ENCODE results near the gene GABRB3. TPM values are rescaled to one million over a fixed set of nuclear protein-coding genes. Genes with fewer than 3 reads are reported as not detected.

The GABRB3 gene
- under 1 TPM in 1 of 2 donors, not detected in 1; 0.07 TPM for total RNA-seq

- peak within 1 kb of the TSS; percentile 51 to 67 for H3K4me3 Mint-ChIP-seq
- H3K27ac Mint-ChIP-seq: no peak within 1 kb of the TSS
- H3K4me1 Mint-ChIP-seq (ENCODE audit: low read depth): no peaks in the 10 kb centered on the region
- H3K36me3 Mint-ChIP-seq (ENCODE audit: insufficient read depth in 2 of 2): peaks cover 1 to 5% of the 10 kb centered on the region in 2 donors
- no peaks in the 10 kb centered on the region for H3K9me3 Mint-ChIP-seq
- ATAC-seq (replicated peaks in 1 of 2) (no peak), DNase-seq (no peak)
- H3K27me3 Mint-ChIP-seq (ENCODE audit: low read depth): peaks cover 34% of the 10 kb centered on the region
Measured at GRCh38 chr15:26772154-26773066, at the start of gene GABRB3. Gene GABRB3, minus strand, starts transcription at chr15:26773066.

- H3K27me3 Mint-ChIP-seq (ENCODE audit: low read depth): no peaks in the 10 kb centered on the region
- no peaks in the 10 kb centered on the region for H3K36me3 Mint-ChIP-seq (ENCODE audit: insufficient read depth in 2 of 2)
- H3K9me3 Mint-ChIP-seq: peaks cover 1 to 8% of the 10 kb centered on the region in 2 donors
- DNase-seq (no peak), ATAC-seq (replicated peaks in 1 of 2) (no peak)
- no peak overlapping the region for H3K4me3 Mint-ChIP-seq
- H3K27ac Mint-ChIP-seq: no peak overlapping the region
- no peaks in the 10 kb centered on the region for H3K4me1 Mint-ChIP-seq (ENCODE audit: low read depth)
Measured at GRCh38 chr15:26807517-26808427, 34.9 kb upstream of the GABRB3 start.

- H3K27ac Mint-ChIP-seq: no peak overlapping the region
- H3K27me3 Mint-ChIP-seq (ENCODE audit: low read depth): no peaks in the 10 kb centered on the region
- peaks cover 0 to 6% of the 10 kb centered on the region in 2 donors for H3K9me3 Mint-ChIP-seq
- H3K4me3 Mint-ChIP-seq: no peak overlapping the region
- no peaks in the 10 kb centered on the region for H3K4me1 Mint-ChIP-seq (ENCODE audit: low read depth)
- H3K36me3 Mint-ChIP-seq (ENCODE audit: insufficient read depth in 2 of 2): no peaks in the 10 kb centered on the region
- DNase-seq (no peak), ATAC-seq (replicated peaks in 1 of 2) (no peak)
Measured at GRCh38 chr15:26806574-26806973, 33.7 kb upstream of the GABRB3 start.

- Mint-ChIP-seq H3K9me3 (peaks cover 0 to 4% of the 10 kb centered on the region in 2 donors), H3K4me3 (no peak overlapping the region), H3K36me3 (ENCODE audit: insufficient read depth in 2 of 2) (no peaks in the 10 kb centered on the region), H3K4me1 (ENCODE audit: low read depth) (no peaks in the 10 kb centered on the region), H3K27me3 (ENCODE audit: low read depth) (no peaks in the 10 kb centered on the region), H3K27ac (no peak overlapping the region)
- DNase-seq (no peak), ATAC-seq (replicated peaks in 1 of 2) (no peak)
Measured at GRCh38 chr15:26806151-26806550, 33.3 kb upstream of the GABRB3 start.

GRCh38 chr15:26805470-26805869 is 32.6 kb upstream of the GABRB3 start:
- peaks cover 0 to 4% of the 10 kb centered on the region in 2 donors for H3K9me3 Mint-ChIP-seq
- no peak for DNase-seq
- no peaks in the 10 kb centered on the region for H3K36me3 Mint-ChIP-seq (ENCODE audit: insufficient read depth in 2 of 2)
- H3K4me1 Mint-ChIP-seq (ENCODE audit: low read depth): no peaks in the 10 kb centered on the region
- H3K27me3 Mint-ChIP-seq (ENCODE audit: low read depth): no peaks in the 10 kb centered on the region
- no peak for ATAC-seq (replicated peaks in 1 of 2)
- H3K27ac Mint-ChIP-seq: no peak overlapping the region
- H3K4me3 Mint-ChIP-seq: no peak overlapping the region

GRCh38 chr15:26804063-26804804 is 31.4 kb upstream of the GABRB3 start:
- Mint-ChIP-seq H3K4me1 (ENCODE audit: low read depth) (no peaks in the 10 kb centered on the region), H3K4me3 (no peak overlapping the region), H3K9me3 (no peaks in the 10 kb centered on the region)

GRCh38 chr15:26790118-26790517 is 17.3 kb upstream of the GABRB3 start:
- H3K9me3 Mint-ChIP-seq: peaks cover 4 to 9% of the 10 kb centered on the region in 2 donors
- DNase-seq (no peak), ATAC-seq (replicated peaks in 1 of 2) (no peak)
- no peaks in the 10 kb centered on the region for H3K36me3 Mint-ChIP-seq (ENCODE audit: insufficient read depth in 2 of 2)
- H3K4me3 Mint-ChIP-seq: no peak overlapping the region
- no peaks in the 10 kb centered on the region for H3K4me1 Mint-ChIP-seq (ENCODE audit: low read depth)
- no peak overlapping the region for H3K27ac Mint-ChIP-seq
- no peaks in the 10 kb centered on the region for H3K27me3 Mint-ChIP-seq (ENCODE audit: low read depth)

More at GRCh38 chr15:26804063-26804804, 31.4 kb upstream of the GABRB3 start:
- DNase-seq: no peak
- no peak for ATAC-seq (replicated peaks in 1 of 2)
- H3K36me3 Mint-ChIP-seq (ENCODE audit: insufficient read depth in 2 of 2): no peaks in the 10 kb centered on the region
- no peaks in the 10 kb centered on the region for H3K27me3 Mint-ChIP-seq (ENCODE audit: low read depth)
- no peak overlapping the region for H3K27ac Mint-ChIP-seq

- Mint-ChIP-seq H3K4me3 (no peak overlapping the region), H3K36me3 (ENCODE audit: insufficient read depth in 2 of 2) (no peaks in the 10 kb centered on the region), H3K27ac (no peak overlapping the region), H3K27me3 (ENCODE audit: low read depth) (no peaks in the 10 kb centered on the region), H3K9me3 (peaks cover 1 to 3% of the 10 kb centered on the region in 2 donors), H3K4me1 (ENCODE audit: low read depth) (no peaks in the 10 kb centered on the region)
- DNase-seq: no peak
- no peak for ATAC-seq (replicated peaks in 1 of 2)
Measured at GRCh38 chr15:26781816-26782215, 8.9 kb upstream of the GABRB3 start.

GRCh38 chr15:26773917-26774316 is 1.1 kb upstream of the GABRB3 start:
- DNase-seq (no peak), ATAC-seq (replicated peaks in 1 of 2) (no peak)
- peaks cover 1 to 5% of the 10 kb centered on the region in 2 donors for H3K36me3 Mint-ChIP-seq (ENCODE audit: insufficient read depth in 2 of 2)
- peaks cover 34% of the 10 kb centered on the region for H3K27me3 Mint-ChIP-seq (ENCODE audit: low read depth)
- peak overlapping the region; percentile 51 to 67 for H3K4me3 Mint-ChIP-seq
- no peak overlapping the region for H3K27ac Mint-ChIP-seq
- no peaks in the 10 kb centered on the region for H3K9me3 Mint-ChIP-seq
- no peaks in the 10 kb centered on the region for H3K4me1 Mint-ChIP-seq (ENCODE audit: low read depth)

- peaks cover 1 to 5% of the 10 kb centered on the region in 2 donors for H3K36me3 Mint-ChIP-seq (ENCODE audit: insufficient read depth in 2 of 2)
- H3K4me3 Mint-ChIP-seq: peak overlapping the region; percentile 51 to 67
- DNase-seq (no peak), ATAC-seq (replicated peaks in 1 of 2) (no peak)
- no peaks in the 10 kb centered on the region for H3K9me3 Mint-ChIP-seq
- H3K27ac Mint-ChIP-seq: no peak overlapping the region
- H3K4me1 Mint-ChIP-seq (ENCODE audit: low read depth): no peaks in the 10 kb centered on the region
- H3K27me3 Mint-ChIP-seq (ENCODE audit: low read depth): peaks cover 34% of the 10 kb centered on the region
Measured at GRCh38 chr15:26773067-26773877, 406 bp upstream of the GABRB3 start.

GRCh38 chr15:26771578-26772153 is 1.2 kb downstream of the GABRB3 start:
- Mint-ChIP-seq H3K9me3 (no peaks in the 10 kb centered on the region), H3K27me3 (ENCODE audit: low read depth) (peaks cover 34% of the 10 kb centered on the region), H3K4me3 (peak overlapping the region in 1 of 2 donors; percentile 31), H3K36me3 (ENCODE audit: insufficient read depth in 2 of 2) (peaks cover 1 to 5% of the 10 kb centered on the region in 2 donors), H3K4me1 (ENCODE audit: low read depth) (no peaks in the 10 kb centered on the region), H3K27ac (no peak overlapping the region)
- ATAC-seq (replicated peaks in 1 of 2): no peak
- DNase-seq: no peak

- no peaks in the 10 kb centered on the region for H3K4me1 Mint-ChIP-seq (ENCODE audit: low read depth)
- peaks cover 34% of the 10 kb centered on the region for H3K27me3 Mint-ChIP-seq (ENCODE audit: low read depth)
- H3K9me3 Mint-ChIP-seq: no peaks in the 10 kb centered on the region
- H3K4me3 Mint-ChIP-seq: no peak overlapping the region
- DNase-seq (no peak), ATAC-seq (replicated peaks in 1 of 2) (no peak)
- H3K36me3 Mint-ChIP-seq (ENCODE audit: insufficient read depth in 2 of 2): peaks cover 1 to 5% of the 10 kb centered on the region in 2 donors
- H3K27ac Mint-ChIP-seq: no peak overlapping the region
Measured at GRCh38 chr15:26771168-26771567, 1.7 kb downstream of the GABRB3 start.

All from activated T-cell treated with anti-CD3 and anti-CD28 coated beads, Interleukin-2, amount 50 U/mL, for 72 hours (primary cell).